Activated T-helper 9 cell treated with anti-CD3 and anti-CD28 coated beads, Interleukin-2, amount 50 U/mL, for 16 hours (primary cell): ENCODE results near the gene RPS19BP1.

Experiments
- DNase-seq: peaks from one replicate; pipeline ENCODE4 v3.0.0-alpha.2; 2020; ENCODE audit warnings: low read depth

Gene RPS19BP1

DNA sequence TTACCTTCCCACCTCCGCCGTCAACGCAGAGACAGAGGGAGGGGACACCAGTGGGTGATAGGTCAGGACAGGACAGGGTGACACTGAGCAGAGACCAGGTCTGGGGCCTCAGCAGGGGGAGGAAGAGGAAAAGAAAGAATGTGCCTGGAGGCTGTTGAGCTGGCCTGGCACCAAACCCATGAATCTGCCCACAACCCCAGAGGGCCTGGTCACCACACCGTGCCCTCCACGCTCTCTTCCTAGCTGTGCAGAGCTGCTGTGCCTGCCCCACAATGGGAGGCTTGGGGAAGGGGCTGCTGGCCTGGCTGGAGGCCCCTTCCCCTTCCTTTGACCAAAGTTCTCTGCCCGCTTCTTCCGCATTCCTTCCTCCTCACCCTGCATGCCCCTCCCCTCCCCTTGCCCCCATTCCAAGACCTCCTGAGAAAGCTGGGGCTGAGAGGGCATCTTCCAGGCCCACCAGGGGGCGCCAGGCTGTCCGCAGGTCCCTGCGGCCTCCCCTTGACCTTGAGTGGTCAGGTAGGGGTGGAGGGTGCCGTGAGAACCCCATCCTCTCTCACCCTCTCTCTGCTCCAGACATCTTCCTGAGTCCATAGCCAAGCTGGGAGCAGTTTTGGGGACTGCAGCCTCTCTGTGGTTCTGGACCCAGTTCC, 27.0 kb upstream of the RPS19BP1 start:
- no peak for DNase-seq

DNA sequence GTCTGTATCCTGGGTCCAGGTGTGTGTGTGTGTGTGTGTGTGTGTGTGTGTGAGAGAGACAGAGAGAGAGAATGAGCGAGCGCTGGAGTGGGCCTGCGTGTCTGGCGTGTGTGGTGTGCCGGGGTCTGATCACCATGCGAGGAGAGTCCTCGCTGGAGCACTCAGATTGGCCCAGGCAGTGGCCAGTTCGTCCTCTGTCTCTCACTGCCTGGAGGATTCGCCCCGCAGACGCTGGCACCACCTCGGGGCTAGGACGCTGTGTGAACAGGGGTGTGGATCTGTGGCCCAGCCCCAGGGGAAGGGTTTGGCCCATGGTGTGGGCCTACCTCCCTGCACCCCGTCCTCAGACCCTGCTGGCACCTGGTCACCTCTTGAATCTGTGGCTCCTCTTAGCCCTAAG, 26.4 kb upstream of the RPS19BP1 start:
- no peak for DNase-seq

DNA sequence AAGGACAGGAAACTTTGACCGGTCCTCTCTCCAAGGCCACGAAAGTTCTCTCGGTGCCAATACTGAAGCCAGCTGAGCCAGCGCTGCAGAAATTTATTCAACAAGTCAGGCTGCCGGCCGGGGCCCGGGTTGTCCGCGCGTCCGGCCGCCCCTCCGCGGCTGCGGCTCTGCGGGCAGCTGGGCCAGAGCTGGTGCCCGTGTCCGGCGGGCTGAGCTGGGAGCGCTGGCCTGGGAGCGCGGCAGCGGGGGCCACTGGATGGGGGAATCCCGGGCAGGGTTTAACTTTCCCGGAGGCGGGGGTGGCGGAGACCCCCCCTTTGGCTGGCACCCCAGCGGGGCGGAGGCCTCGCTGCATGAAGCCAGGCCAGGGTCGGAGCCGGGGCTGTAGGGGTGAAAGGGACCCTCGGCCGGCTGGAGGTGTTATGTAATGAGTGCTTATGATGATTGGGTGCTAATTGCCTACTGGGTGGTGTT, 25.7 kb upstream of the RPS19BP1 start:
- DNase-seq: no peak

GRCh38 chr22:39556970-39557841, 24.7 kb upstream of the RPS19BP1 start:
- no peak for DNase-seq

DNA sequence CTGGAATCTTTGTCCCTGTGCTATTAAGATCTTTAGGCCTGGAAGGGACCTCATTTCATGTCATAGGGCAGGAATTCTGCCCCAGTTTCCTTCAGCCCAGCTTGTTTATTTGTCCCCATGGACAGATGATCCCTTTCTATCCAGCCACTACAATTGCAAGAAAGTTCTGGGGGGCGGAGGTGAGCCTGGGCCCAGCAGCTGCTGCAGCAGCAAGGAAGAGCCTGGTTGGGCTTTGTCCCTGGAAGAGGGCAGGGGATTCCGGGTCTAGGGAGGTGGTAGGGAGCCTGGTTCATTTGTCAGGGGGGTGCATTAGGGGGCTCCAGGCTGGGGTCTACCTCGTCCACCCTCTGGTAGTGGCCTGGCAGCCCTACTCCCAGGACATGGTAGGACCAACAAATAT, 21.6 kb upstream of the RPS19BP1 start:
- no peak for DNase-seq

DNA sequence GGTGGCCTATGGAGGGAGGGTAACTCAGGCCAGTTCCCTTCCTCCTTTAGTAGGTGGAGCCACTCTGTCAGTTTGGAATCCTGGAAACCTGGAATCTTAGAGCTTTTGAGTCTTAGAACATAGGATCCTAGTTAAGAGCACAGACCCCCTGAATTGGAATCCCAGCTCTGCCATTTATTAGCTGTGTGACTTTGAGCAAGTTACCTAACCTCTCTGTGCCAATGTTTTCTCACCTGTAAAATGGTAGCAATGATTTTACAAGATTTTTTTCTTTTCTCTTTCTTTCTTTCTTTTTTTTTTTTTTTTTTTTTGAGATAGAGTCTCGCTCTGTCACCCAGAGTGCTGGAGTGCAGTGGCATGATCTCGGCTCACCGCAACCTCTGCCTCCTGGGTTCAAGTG, 20.9 kb upstream of the RPS19BP1 start:
- no peak for DNase-seq

- no peak for DNase-seq
These were observed 15.0 kb upstream of the RPS19BP1 start for GRCh38 chr22:39547587-39547947.

DNA sequence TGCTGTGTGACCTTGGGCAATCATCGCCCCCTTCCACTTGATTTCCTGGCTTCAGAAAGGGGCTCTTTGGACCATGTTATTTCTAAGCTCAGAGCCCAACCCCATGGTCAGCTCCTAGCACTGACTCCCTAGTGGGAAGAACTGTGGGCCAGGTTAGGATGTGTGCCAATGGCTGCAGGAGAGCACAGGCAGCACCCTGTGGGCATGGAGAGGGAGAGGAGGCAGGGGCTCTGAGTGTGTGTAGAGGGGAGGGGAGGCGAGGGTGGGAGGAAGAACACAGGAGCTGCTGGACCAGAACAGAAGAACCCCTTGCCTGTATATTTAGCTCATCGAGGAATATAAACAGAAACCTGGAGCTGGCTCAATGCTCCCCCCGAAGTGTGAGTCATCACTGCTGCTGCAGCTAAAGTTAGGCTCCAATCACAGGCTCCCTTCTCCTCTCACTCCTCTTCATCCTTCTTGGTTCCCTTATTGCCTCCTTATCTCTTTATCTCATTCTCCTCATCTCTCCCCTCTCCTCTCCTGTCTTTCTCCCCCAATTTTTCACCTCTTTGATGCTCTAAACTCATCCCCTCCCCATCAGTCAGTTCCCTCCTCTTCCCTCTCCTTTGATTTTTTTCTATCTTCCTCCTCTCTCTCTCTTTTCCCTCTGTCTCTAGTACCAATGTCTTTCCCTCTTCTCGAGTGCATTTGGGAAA, 14.5 kb upstream of the RPS19BP1 start:
- no peak for DNase-seq

DNA sequence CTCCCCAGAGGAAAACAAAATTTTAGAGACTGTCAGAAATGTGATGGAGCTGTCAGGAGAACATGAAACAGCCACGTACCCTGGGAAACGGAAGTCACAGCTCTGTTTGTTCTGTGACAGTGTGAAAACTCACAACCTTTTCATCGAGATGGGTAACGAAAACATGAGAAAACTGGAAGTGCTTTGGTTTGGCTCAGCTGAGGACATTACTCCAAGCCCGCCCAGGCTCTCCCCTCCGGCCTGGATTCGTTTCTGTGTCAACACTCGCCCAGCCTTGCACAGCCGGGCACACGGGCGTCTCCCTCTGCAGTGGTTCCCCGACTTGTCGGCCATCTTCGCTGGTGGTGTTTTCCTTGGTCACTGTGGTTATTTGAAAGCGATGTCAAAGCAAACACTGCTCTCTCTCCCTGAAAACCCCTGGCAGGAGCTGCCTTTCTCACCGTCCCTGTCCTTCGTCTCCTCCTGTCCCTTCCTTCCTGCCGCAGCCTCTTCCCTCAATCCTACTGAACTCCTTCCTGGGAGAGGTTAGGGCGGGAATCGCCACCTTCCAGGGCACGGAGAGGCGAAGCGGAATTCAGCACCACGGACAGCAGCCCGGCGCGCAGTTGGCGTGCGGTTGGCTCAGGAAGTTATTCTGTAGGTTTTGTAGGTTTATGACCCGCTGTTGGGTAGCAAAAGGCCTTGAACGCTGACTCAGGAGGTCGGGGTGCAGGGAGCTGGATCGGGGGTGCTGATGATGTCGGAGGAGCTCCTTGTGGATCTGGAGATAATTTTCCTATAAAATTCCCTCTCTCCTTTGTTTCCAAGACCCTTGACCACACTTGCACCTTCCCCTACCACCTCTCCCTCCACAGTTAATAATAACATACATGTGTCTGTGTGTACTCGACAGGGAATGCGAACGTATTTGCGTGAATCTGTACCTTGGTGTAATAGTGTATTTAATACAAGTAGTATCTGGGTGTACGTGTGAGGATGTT, 13.1 kb upstream of the RPS19BP1 start:
- DNase-seq: peak; percentile 54

GRCh38 chr22:39543095-39543494, 10.5 kb upstream of the RPS19BP1 start:
- DNase-seq: no peak

DNA sequence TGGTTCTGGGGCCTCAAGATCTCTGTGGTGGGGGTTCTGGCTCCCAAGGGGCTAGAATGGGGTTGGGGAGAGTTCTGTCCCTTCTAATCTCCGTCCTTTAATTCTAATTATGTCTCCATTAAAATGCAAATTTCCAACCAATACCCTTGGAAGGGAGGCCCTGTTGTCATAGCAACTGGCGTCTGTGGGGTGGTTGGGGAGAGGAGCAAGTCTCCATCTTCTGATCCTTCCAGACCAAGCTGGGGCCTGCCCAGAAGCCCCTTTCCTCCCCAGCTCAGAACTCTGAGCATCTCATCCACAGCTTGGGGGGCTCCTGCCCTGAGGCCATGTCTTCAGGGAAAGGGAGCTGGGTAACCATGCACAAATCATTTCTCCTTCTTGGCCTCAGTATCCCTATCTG, 5.4 kb upstream of the RPS19BP1 start:
- DNase-seq: no peak

- no peak for DNase-seq
These were observed 4.2 kb upstream of the RPS19BP1 start for GRCh38 chr22:39536711-39537110.

GRCh38 chr22:39535831-39536449, 3.4 kb upstream of the RPS19BP1 start:
- DNase-seq: no peak

- DNase-seq: no peak
These were observed 2.8 kb upstream of the RPS19BP1 start for GRCh38 chr22:39535357-39535725.

GRCh38 chr22:39534591-39535356, 2.2 kb upstream of the RPS19BP1 start:
- DNase-seq: peak; percentile 73

DNA sequence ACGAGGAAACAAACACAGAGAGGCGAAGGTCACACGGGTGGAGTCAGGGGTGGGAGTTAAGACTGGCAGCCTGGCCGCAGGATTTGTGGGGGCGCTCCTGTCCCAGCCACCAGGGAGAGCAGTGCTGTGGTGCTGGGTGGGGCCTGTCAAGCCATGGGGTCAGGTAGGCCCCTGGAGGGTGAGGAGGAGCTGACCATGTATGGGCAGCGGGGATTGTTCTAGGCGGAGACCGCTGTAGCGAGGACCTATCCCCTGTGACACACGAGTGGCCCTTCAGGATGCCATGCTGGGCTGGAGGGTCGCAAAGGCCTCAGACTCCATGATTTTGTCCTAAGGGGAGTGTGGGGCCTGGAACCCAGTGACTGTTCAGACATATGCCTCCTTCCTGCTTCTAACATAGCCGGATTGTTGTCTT, 1.6 kb upstream of the RPS19BP1 start:
- no peak for DNase-seq

DNA sequence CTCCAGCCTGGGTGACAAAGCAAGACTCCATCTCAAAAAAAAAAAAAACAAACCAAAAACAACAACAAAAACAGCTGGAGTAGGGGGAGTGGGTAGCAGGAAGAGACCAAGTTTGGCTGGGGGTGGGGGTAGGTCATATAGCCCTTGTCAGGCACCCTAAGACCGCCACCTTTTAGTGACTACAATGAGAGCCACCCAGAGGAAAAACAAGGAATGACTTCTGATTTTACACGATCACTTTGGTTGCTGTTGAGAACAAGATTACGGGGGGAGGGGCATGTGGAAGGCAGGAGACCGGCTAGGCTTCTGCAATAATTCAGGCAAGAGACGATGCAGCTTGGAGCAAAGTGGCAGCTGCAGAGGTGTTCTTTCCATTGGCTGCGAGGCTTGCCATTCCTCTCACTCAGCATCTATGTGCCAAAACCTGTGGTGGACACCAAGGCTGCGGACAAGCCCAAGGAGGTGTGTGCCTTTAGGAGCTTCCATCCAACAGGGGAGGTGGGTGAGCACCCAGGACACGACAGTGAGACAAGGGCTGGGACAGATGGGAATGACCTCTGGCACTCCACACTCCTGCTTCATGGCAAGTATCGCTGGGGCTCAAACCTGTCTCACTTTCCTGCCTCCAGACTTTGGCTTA, 1.7 kb downstream of the RPS19BP1 start:
- no peak for DNase-seq

GRCh38 chr22:39530116-39530515, 2.4 kb downstream of the RPS19BP1 start:
- DNase-seq: no peak

- no peak for DNase-seq
These were observed 3.1 kb downstream of the RPS19BP1 start for GRCh38 chr22:39529487-39529851.
